HG02642 (cell line): ENCODE results near the gene NIPAL3.
A peak's percentile ranks its signal among the peaks of the same experiment; 100 is the strongest.

ENCODE experiments used
- ATAC-seq: cut with Tn5 transposase; IDR thresholded peaks from one replicate; pipeline ENCODE4 v1.9.1; 2021; ENCODE audit warnings: mild to moderate bottlenecking; ENCODE audit not compliant: unreplicated experiment, poor library complexity

NIPAL3 gene

GRCh38 chr1:24390924-24391782 is 24.4 kb upstream of the NIPAL3 start:
- peak; percentile 55 for ATAC-seq

- peak; percentile 74 for ATAC-seq
These were observed 23.6 kb upstream of the NIPAL3 start for GRCh38 chr1:24391882-24392603.

GRCh38 chr1:24392604-24392946 is 23.0 kb upstream of the NIPAL3 start:
- ATAC-seq: no peak

- ATAC-seq: no peak
These were observed 22.5 kb upstream of the NIPAL3 start for GRCh38 chr1:24392982-24393650.

GRCh38 chr1:24393892-24394291 is 21.7 kb upstream of the NIPAL3 start:
- ATAC-seq: no peak

- ATAC-seq: no peak
These were observed 15.5 kb upstream of the NIPAL3 start for GRCh38 chr1:24400065-24400464.

- no peak for ATAC-seq
These were observed 11.8 kb upstream of the NIPAL3 start for GRCh38 chr1:24403806-24404205.

- ATAC-seq: no peak
These were observed 8.8 kb upstream of the NIPAL3 start for GRCh38 chr1:24406788-24407187.

- no peak for ATAC-seq
These were observed 6.1 kb upstream of the NIPAL3 start for GRCh38 chr1:24409535-24409934.

GRCh38 chr1:24410750-24411149 is 4.9 kb upstream of the NIPAL3 start:
- no peak for ATAC-seq

GRCh38 chr1:24411963-24412362 is 3.6 kb upstream of the NIPAL3 start:
- no peak for ATAC-seq

- ATAC-seq: no peak
These were observed 3.2 kb upstream of the NIPAL3 start for GRCh38 chr1:24412408-24412807.

- ATAC-seq: no peak
These were observed 2.0 kb upstream of the NIPAL3 start, which contains the start of gene STPG1 for GRCh38 chr1:24413350-24414163. STPG1 (minus strand) TSS chr1:24413782; CDS start chr1:24401388, 12,394 bp downstream.

GRCh38 chr1:24414775-24415333 is 748 bp upstream of the NIPAL3 start:
- ATAC-seq: no peak

- no peak for ATAC-seq
These were observed 486 bp downstream of the NIPAL3 start for GRCh38 chr1:24415910-24416665.

- no peak for ATAC-seq
These were observed 1.2 kb downstream of the NIPAL3 start for GRCh38 chr1:24416666-24417391.

- ATAC-seq: no peak
These were observed 2.1 kb downstream of the NIPAL3 start for GRCh38 chr1:24417681-24418080.

GRCh38 chr1:24418898-24419628 is 3.5 kb downstream of the NIPAL3 start:
- no peak for ATAC-seq
